Testis (tissue), 3 donors: Measurements from ENCODE around the gene ELF2. TPM values are rescaled to one million over a fixed set of nuclear protein-coding genes. Genes with fewer than 3 reads are reported as not detected.

Source experiments
- DNase-seq: peaks from one replicate; pipeline ENCODE4 v3.0.0-alpha.2; 2019
- H3K27ac ChIP-seq, 2 donors: fragments of 200-600 bp; sonication (generic); one replicate each; pipeline ENCODE4 v1.5.1; 2019
- H3K27me3 ChIP-seq: fragments of 200-600 bp; sonication (generic); one replicate; pipeline ENCODE4 v1.5.1; 2019
- H3K36me3 ChIP-seq: fragments of 200-600 bp; sonication (generic); one replicate; pipeline ENCODE4 v1.5.1; 2017; ENCODE audit warnings: low read depth; ENCODE audit errors: missing control alignments
- H3K4me1 ChIP-seq: fragments of 200-600 bp; sonication (generic); one replicate; pipeline ENCODE4 v1.5.1; 2019
- H3K4me3 ChIP-seq, 2 donors: fragments of 200-600 bp; sonication (generic); one replicate each; pipeline ENCODE4 v1.5.1; 2017 to 2019
- H3K9me3 ChIP-seq: fragments of 200-600 bp; sonication (generic); one replicate; pipeline ENCODE4 v1.5.1; 2017
- POLR2A ChIP-seq: fragments of 450-650 bp; IDR thresholded peaks from one replicate; pipeline ENCODE4 v1.6.1; 2017; ENCODE audit warnings: antibody characterized with exemption, mild to moderate bottlenecking, moderate library complexity
- WGBS, 2 donors: methylation state at CpG; one replicate each; pipeline ENCODE4 v1.1.5; 2018; 5-methylcytosine and 5-hydroxymethylcytosine counted together
- intact Hi-C: fragments of 100-400 bp; cut with DNase I; formaldehyde crosslinking; loops from one replicate; pipeline ENCODE4 v1.15.1; 2023; ENCODE audit warnings: low total_unique reads
- polyA plus RNA-seq: library from polyadenylated mRNA; stranded (reverse); fragments of 350-450 nt; fragmentation: Illumina TruSeq; extraction: RNeasy Lipid Tissue Mini Kit (QIAGEN cat#74804); gene quantifications from one replicate; pipeline ENCODE4 v1.2.3, GENCODE V29; 2014; ENCODE audit warnings: low read depth, low replicate concordance; ENCODE audit not compliant: insufficient read depth
- total RNA-seq, 2 donors: library from RNA; depleted of rRNA; stranded (reverse); fragments of >200 nt; gene quantifications; one replicate each; pipeline ENCODE4 v1.2.3, GENCODE V29; 2016
- TF ChIP-seq, protein P1 (sequence below), 3 experiments: fragments of 450-650 bp in 2 of 3; fragments of 200-600 bp in 1 of 3; sonication (generic) in 1 of 3; IDR thresholded peaks; one replicate each; pipeline ENCODE4 v1.5.1; 2016 to 2019; ENCODE audit warnings: antibody characterized with exemption in 3 of 3, mild to moderate bottlenecking in 2 of 3, moderate library complexity in 1 of 3

Gene ELF2
- total and polyA plus RNA-seq, 3 donors from 2014 or later = 52.0 to 72.6 (median 53.6) TPM

DNA sequence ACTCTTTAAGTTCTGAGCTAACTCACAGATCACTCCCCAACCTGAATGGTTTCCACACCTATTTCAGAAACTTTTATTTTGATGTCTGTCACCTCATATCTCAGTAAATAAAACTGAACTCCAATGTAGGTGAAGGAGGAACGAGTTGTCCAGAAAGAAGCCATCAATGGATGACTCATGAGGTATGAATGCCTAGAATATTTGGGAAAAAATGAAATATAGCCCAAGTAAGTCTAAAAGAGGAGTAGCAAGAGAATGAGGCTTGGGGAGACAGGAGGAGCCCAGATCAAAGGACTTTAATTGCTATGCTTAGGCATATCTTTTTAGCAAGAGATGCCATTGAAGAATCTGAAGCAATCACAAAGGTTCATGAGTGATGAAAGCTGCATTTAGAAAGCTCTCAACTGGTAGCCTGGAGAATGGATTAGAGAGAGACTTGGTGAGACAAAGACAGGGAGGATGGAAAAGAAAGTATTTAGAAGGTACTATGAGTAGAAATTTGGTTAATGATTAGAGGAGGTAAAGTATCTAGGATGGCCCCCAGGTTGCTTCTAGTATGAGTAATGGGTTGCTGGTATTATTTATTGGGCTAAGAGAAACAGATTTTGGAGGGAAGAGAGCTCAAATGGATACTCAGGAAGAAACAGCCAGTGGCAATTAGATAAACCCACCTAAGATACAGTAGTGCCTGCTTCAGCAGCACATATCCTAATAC is 122.1 kb downstream of the ELF2 start:
- no peaks in the 10 kb centered on the region for H3K9me3 ChIP-seq
- no peaks in the 10 kb centered on the region for H3K36me3 ChIP-seq
- no peak for TF ChIP-seq POLR2A
- TF ChIP-seq, protein P1, sequence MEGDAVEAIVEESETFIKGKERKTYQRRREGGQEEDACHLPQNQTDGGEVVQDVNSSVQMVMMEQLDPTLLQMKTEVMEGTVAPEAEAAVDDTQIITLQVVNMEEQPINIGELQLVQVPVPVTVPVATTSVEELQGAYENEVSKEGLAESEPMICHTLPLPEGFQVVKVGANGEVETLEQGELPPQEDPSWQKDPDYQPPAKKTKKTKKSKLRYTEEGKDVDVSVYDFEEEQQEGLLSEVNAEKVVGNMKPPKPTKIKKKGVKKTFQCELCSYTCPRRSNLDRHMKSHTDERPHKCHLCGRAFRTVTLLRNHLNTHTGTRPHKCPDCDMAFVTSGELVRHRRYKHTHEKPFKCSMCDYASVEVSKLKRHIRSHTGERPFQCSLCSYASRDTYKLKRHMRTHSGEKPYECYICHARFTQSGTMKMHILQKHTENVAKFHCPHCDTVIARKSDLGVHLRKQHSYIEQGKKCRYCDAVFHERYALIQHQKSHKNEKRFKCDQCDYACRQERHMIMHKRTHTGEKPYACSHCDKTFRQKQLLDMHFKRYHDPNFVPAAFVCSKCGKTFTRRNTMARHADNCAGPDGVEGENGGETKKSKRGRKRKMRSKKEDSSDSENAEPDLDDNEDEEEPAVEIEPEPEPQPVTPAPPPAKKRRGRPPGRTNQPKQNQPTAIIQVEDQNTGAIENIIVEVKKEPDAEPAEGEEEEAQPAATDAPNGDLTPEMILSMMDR (IDR thresholded peaks at IDR 0.05) = no peak
- H3K27me3 ChIP-seq = no peaks in the 10 kb centered on the region
- intact Hi-C loops = no loop called here
- H3K27ac ChIP-seq = no peak overlapping the region
- 31 to 36% methylated on average over 1 of the region's 1 CpG for WGBS, 2 donors
- no peak overlapping the region for H3K4me3 ChIP-seq
- no peaks in the 10 kb centered on the region for H3K4me1 ChIP-seq
- DNase-seq = no peak

DNA sequence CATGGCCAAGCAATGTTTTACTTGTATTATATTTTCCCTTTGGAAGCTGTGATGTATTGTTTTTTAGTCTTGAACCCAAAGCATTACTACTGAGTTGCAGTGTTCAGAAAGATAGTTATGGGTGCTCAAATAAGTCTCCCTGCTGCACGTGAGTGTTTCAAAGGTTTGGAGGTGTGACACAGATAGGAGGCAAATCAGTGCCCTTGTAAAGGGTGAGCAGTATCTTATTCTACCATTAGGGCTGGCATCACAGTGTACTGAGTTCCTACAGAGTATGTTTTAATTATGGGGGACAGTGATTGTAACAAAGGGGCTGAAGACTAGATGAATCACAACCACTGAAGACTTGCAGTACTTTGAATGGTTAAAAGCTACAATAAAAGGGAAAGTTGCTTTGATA is 123.1 kb downstream of the ELF2 start:
- intact Hi-C loops = no loop called here
- WGBS, 2 donors = 61 to 80% methylated on average over 1 of the region's 1 CpG
- no peak for TF ChIP-seq POLR2A
- TF ChIP-seq, protein P1 (IDR thresholded peaks at IDR 0.05) = no peak
- Histone ChIP-seq H3K9me3 (no peaks in the 10 kb centered on the region), H3K36me3 (no peaks in the 10 kb centered on the region), H3K27ac (no peak overlapping the region), H3K27me3 (no peaks in the 10 kb centered on the region), H3K4me3 (no peak overlapping the region), H3K4me1 (no peaks in the 10 kb centered on the region)
- no peak for DNase-seq

DNA sequence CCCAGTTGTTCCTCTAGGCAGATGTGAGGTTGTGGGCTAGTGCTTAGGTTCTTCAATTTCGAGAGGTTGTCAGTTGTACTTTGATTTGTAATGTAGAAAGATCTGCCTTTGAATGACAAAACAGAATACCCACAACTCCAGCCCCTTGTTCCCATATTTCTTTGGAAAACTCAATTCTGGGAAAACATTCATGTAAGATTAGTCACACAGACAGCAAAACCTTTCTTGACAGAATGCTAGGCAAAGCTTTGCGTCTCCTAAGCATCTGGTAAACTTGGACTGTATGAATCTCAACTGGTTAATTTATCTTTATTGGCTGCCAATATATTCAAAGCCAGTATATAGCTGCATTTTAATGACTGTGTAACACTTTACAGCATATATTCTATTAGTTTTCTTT is 126.6 kb downstream of the ELF2 start:
- 63 to 75% methylated on average over 2 of the region's 2 CpGs for WGBS, 2 donors
- Histone ChIP-seq H3K4me3 (no peak overlapping the region), H3K4me1 (no peaks in the 10 kb centered on the region), H3K27ac (no peak overlapping the region), H3K9me3 (no peaks in the 10 kb centered on the region), H3K27me3 (no peaks in the 10 kb centered on the region), H3K36me3 (no peaks in the 10 kb centered on the region)
- intact Hi-C loops = no loop called here
- TF ChIP-seq, protein P1 (IDR thresholded peaks at IDR 0.05) = no peak
- TF ChIP-seq POLR2A = no peak
- DNase-seq = no peak

DNA sequence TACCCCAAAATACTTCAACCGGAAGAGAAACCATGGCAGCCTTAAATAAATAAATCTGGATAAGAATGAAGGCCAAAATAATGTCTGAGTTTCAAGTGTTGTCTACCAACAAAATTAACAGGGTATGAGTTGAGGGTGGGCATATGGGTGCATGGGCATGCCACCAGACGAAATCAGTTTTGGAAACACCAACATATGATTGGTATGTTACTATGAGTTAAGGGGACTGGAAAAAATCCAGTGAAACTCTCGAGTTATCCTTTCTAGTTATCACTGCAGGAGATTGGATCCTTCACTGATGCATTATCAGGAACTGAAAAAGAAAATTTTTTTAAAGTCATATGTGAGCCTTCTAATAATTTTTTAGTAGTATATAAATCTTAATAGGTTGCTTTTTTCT is 129.0 kb downstream of the ELF2 start:
- 70 to 81% methylated on average over 3 of the region's 3 CpGs for WGBS, 2 donors
- TF ChIP-seq, protein P1 (IDR thresholded peaks at IDR 0.05) = no peak
- TF ChIP-seq POLR2A = no peak
- intact Hi-C loops = no loop called here
- no peaks in the 10 kb centered on the region for H3K9me3 ChIP-seq
- no peak overlapping the region for H3K4me3 ChIP-seq
- H3K36me3 ChIP-seq = no peaks in the 10 kb centered on the region
- H3K27ac ChIP-seq = no peak overlapping the region
- H3K27me3 ChIP-seq = no peaks in the 10 kb centered on the region
- no peak for DNase-seq
- H3K4me1 ChIP-seq = no peaks in the 10 kb centered on the region

DNA sequence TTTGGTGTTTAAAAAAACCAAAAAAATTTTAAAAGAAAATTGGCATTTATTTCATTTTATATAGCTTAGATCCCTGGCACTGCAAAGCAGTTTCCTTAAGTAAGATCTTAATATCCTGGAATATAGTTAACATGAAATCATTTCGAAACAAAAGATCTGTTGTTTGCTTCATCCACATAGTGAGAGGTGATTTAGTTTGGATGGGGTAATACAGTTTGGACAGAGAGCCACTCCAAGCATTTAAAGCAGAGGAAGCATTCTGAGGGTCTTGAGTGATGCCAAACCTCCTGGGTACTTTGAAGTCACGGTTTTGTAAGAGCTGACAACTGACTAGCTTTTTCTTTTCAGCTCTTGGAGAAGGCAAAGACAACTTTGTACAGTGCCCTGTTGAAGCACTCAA is 132.7 kb downstream of the ELF2 start:
- intact Hi-C loops = no loop called here
- H3K4me1 ChIP-seq = no peaks in the 10 kb centered on the region
- H3K27me3 ChIP-seq = no peaks in the 10 kb centered on the region
- H3K36me3 ChIP-seq = no peaks in the 10 kb centered on the region
- no peak overlapping the region for H3K4me3 ChIP-seq
- H3K27ac ChIP-seq = no peak overlapping the region
- 96 to 99% methylated on average over 2 of the region's 2 CpGs for WGBS, 2 donors
- DNase-seq = no peak
- no peaks in the 10 kb centered on the region for H3K9me3 ChIP-seq
- no peak for TF ChIP-seq POLR2A
- TF ChIP-seq, protein P1 (IDR thresholded peaks at IDR 0.05) = no peak
